K562 treated with DMSO at 1 percent for 4 hours (cell line): ENCODE measurements around the gene WDR38. TPM values are rescaled to one million over a fixed set of nuclear protein-coding genes. Genes with fewer than 3 reads are reported as not detected.

Experiments
- total RNA-seq: library from RNA; unstranded; fragments of 300-600 nt; gene quantifications from 2 replicates; pipeline ENCODE4 v1.2.3, GENCODE V29; 2022; ENCODE audit not compliant: insufficient read depth

WDR38 gene, protein sequence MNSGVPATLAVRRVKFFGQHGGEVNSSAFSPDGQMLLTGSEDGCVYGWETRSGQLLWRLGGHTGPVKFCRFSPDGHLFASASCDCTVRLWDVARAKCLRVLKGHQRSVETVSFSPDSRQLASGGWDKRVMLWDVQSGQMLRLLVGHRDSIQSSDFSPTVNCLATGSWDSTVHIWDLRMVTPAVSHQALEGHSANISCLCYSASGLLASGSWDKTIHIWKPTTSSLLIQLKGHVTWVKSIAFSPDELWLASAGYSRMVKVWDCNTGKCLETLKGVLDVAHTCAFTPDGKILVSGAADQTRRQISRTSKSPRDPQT
- not detected in 2 replicates for total RNA-seq

DNA sequence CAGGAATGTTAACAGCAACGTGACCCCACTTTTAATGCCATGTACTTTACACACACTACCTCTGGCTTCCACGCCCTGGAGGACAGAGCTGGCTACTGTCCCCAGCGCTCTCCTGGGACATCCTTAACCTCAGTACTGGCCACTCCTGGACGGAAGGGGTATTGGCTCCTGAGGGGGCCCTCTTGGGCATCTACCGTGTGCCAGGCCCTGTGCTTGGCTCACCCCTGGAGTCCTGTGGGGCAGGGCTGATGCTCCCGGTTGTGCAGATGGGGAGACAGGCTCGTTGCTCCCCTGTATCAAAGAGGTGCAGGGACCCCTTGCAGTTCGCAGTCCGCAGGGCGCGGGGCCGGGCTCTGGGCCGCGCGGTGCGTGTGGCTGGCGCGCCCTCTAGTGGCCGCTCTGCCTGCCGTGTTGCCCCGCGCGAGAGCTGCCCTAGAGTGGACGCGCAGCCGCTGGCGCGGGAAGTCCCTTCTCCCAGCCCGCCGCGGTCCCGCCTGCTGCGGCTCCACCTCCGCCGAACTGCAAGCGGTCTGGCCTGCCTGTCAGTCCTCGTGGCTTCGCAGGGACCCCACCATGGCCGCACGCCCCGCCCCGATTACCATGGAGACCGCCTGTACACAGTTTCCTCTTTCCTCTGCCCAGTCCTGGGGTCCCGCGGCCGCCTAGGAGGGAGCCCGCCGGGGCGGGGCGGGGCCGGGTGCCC, at the start of gene WDR38:
WDR38 (plus strand) TSS at position 632 of the 703 bp plus-strand sequence. CDS start 72 bp downstream, outside the sequence.

DNA sequence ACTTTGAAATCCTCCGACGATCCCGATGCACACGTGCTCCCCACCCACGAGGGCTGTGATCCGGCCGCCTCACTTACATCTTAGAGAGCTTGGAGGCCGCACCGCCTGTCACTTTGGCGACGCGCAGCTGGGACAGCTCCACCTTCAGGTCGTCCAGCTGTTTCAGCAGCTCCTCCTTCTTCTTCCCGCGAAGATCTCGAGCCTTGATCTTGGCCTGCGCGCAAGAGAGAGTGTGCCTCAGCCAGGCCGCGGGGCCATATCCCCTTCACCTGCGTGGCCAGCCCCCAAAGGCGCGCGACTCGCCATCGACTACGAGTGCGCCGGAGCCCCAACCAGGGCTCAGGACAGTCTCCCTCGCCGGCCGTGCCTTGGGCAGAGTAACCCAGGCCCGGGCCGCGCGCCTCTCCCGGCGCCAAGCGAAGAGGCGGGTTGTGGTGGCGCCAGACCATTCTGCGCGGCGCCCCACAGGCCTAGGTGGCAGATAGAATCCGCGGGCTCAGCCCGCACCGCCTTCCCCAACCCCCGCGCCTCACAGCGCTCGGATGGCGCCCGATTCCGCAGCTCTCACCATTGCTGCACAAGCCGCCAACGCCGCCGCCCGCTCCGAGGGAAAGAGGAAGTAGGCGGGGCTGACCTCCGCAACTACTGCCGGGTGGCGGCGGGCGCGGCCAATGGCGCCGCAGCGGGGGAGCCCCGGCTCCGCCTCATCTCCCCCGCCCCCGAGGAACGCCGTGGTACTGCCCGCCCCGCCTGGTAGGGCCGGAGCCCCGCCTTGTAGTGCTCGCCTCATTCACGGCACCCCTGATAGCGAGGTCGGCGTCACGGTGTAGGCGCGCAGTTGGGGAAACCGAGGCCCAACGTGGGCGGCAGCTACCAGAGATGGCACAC, 8.3 kb downstream of the WDR38 start, which contains the start of the genes ARPC5L and RPL35:
ARPC5L (plus strand) TSS at position 789 of the 888 bp plus-strand sequence. CDS start 7,161 bp downstream, outside the sequence.
RPL35 (minus strand) TSS at position 616 of the 888 bp plus-strand sequence; CDS start at position 571, 45 bp downstream.

Other genes with a start within 250 kb of the WDR38 start
- 9.6 and 10.6 TPM in 2 replicates for gene NR6A1, start 82.1 kb upstream of the WDR38 start, total RNA-seq
- gene OLFML2A, start 76.3 kb upstream of the WDR38 start, total RNA-seq = not detected in 2 replicates
- gene RPL35, start 8.5 kb downstream of the WDR38 start, total RNA-seq = 7,022 and 8,280 TPM in 2 replicates
- 46.5 and 57.9 TPM in 2 replicates for gene ARPC5L, start 8.7 kb downstream of the WDR38 start, total RNA-seq
- gene GOLGA1, start 87.6 kb downstream of the WDR38 start, total RNA-seq = 5.5 and 7.4 TPM in 2 replicates